Smooth muscle cell (in vitro differentiated cells): ENCODE results near the gene RERG. TPM values are rescaled to one million over a fixed set of nuclear protein-coding genes. Genes with fewer than 3 reads are reported as not detected.

Source experiments
- DNase-seq: peaks from one replicate; lab custom pipeline; 2025; ENCODE audit not compliant: unreplicated experiment; lab: John Stamatoyannopoulos, UW
- H2AFZ ChIP-seq: fragments of 200-600 bp; sonication (generic); 2 replicates; pipeline ENCODE4 v1.6.0; 2016; ENCODE audit warnings: antibody characterized with exemption, low read depth, mild to moderate bottlenecking
- H3F3A ChIP-seq: fragments of 200-600 bp; sonication (generic); 2 replicates; pipeline ENCODE4 v1.6.0; 2017; ENCODE audit warnings: antibody characterized with exemption, low read depth
- H3K27ac ChIP-seq: fragments of 200-600 bp; sonication (generic); 2 replicates; pipeline ENCODE4 v1.5.1; 2016; ENCODE audit warnings: low read depth, mild to moderate bottlenecking
- H3K27me3 ChIP-seq: fragments of 200-600 bp; sonication (generic); 2 replicates; pipeline ENCODE4 v1.6.1; 2016; ENCODE audit warnings: low read depth, mild to moderate bottlenecking
- H3K36me3 ChIP-seq: fragments of 200-600 bp; sonication (generic); 2 replicates; pipeline ENCODE4 v1.5.1; 2016; ENCODE audit warnings: low read depth
- H3K4me1 ChIP-seq: fragments of 200-600 bp; sonication (generic); 2 replicates; pipeline ENCODE4 v1.5.1; 2016; ENCODE audit warnings: low read depth
- H3K4me2 ChIP-seq: fragments of 200-600 bp; sonication (generic); 2 replicates; pipeline ENCODE4 v1.6.0; 2016; ENCODE audit warnings: mild to moderate bottlenecking
- H3K4me3 ChIP-seq: fragments of 200-600 bp; sonication (generic); 2 replicates; pipeline ENCODE4 v1.5.1; 2016; ENCODE audit warnings: mild to moderate bottlenecking
- H3K79me2 ChIP-seq: fragments of 200-600 bp; sonication (generic); 2 replicates; pipeline ENCODE4 v1.6.0; 2016; ENCODE audit warnings: low read depth, mild to moderate bottlenecking
- H3K9ac ChIP-seq: fragments of 200-600 bp; sonication (generic); 2 replicates; pipeline ENCODE4 v1.6.0; 2016; ENCODE audit warnings: low read depth
- H3K9me3 ChIP-seq: fragments of 200-600 bp; sonication (generic); replicated peaks from 2 replicates; pipeline ENCODE4 v1.5.1; 2016; ENCODE audit warnings: low read depth
- H4K20me1 ChIP-seq: fragments of 200-600 bp; sonication (generic); 2 replicates; pipeline ENCODE4 v1.6.0; 2016; ENCODE audit warnings: low read depth
- CTCF ChIP-seq: fragments of 200-600 bp; sonication (generic); IDR thresholded peaks from 2 replicates; pipeline ENCODE4 v1.5.1; 2017; ENCODE audit warnings: borderline replicate concordance, mild to moderate bottlenecking, antibody characterized with exemption; ENCODE audit not compliant: insufficient read depth, poor library complexity, severe bottlenecking
- WGBS: methylation state at CpG from one replicate; pipeline ENCODE4 v1.1.7; 2016; ENCODE audit warnings: low lambda C conversion rate; 5-methylcytosine and 5-hydroxymethylcytosine counted together
- polyA plus RNA-seq: library from polyadenylated mRNA; unstranded; fragments of >200 nt; fragmentation: Nextera tagmentation; extraction: Ambion mirVana; gene quantifications from 2 replicates; pipeline ENCODE4 v1.2.1, GENCODE V29; 2016
- total RNA-seq: library from RNA; depleted of rRNA; stranded (reverse); fragments of >200 nt; gene quantifications from 2 replicates; pipeline ENCODE4 v1.2.3, GENCODE V29; 2014

The RERG gene
- total and polyA plus RNA-seq, 2 experiments from 2014 or later = 0.04 TPM; not detected in 1

- H3K9ac ChIP-seq = no peak overlapping the region
- H3K9me3 ChIP-seq = no peaks in the 10 kb centered on the region
- no peaks in the 10 kb centered on the region for H4K20me1 ChIP-seq
- no peaks in the 10 kb centered on the region for H3K79me2 ChIP-seq
- no peaks in the 10 kb centered on the region for H3K36me3 ChIP-seq
- H3K4me3 ChIP-seq = no peak overlapping the region
- TF ChIP-seq CTCF = no peak
- DNase-seq = no peak
- no peaks in the 10 kb centered on the region for H3K4me1 ChIP-seq
- H3F3A ChIP-seq = no peaks in the 10 kb centered on the region
- H2AFZ ChIP-seq = no peak overlapping the region
- no peak overlapping the region for H3K4me2 ChIP-seq
- 83% methylated on average over 3 of the region's 3 CpGs for WGBS
- no peaks in the 10 kb centered on the region for H3K27me3 ChIP-seq
- no peak overlapping the region for H3K27ac ChIP-seq
Observed at GRCh38 chr12:15196678-15197505, 24.3 kb downstream of the RERG start.

- H3F3A ChIP-seq = no peaks in the 10 kb centered on the region
- no peak for TF ChIP-seq CTCF
- H3K4me2 ChIP-seq = no peak overlapping the region
- no peaks in the 10 kb centered on the region for H3K79me2 ChIP-seq
- WGBS = 91% methylated on average over 3 of the region's 3 CpGs
- no peak overlapping the region for H3K27ac ChIP-seq
- no peak overlapping the region for H3K4me3 ChIP-seq
- H3K9me3 ChIP-seq = no peaks in the 10 kb centered on the region
- H3K4me1 ChIP-seq = no peaks in the 10 kb centered on the region
- no peaks in the 10 kb centered on the region for H3K27me3 ChIP-seq
- H4K20me1 ChIP-seq = no peaks in the 10 kb centered on the region
- H3K36me3 ChIP-seq = no peaks in the 10 kb centered on the region
- no peak overlapping the region for H3K9ac ChIP-seq
- no peak for DNase-seq
- no peak overlapping the region for H2AFZ ChIP-seq
Observed at GRCh38 chr12:15196221-15196620, 25.0 kb downstream of the RERG start.

DNA sequence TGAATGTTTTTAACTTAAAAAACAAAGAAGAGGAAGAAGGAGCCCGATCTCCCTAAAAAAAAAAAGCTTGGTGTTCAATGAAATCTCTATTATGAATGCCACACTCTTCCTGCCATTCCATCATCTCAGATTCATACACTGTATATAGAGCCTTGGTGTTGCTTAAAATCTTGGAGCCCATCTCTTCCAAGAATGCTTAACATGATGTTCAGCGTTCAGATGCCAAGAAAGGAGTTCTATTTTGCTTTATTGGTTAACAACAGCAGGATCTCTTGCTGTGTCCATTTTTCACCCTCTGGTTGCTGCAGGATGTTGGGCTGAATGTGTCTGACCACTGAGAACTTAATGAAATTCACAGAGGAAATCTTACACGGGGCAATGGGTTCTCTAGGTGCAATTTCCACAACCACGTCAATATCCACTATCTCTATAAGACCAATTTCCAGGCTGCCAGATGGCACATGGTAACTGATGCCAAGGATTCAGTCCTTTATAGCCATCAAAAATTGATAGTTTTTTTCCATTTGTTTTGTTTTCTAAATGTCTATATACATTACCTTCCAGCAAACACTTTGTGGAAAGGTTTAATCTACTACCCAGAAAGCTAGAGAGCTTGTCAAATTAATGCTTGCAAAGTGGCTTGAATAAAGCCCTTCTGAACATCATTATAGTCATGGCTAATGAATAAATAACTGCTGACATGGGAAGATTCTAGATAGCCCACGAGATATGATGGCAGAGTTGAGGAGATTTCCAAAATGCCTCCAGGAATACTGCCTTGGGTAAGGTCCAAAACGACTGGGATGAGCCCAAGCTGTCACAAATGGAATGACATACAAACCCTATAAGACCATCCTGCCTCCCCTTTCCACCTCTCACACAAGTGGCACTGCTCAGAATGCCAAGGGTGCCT, 26.5 kb downstream of the RERG start:
- no peak for DNase-seq
- H3K27ac ChIP-seq = no peak overlapping the region
- H3K79me2 ChIP-seq = no peaks in the 10 kb centered on the region
- no peak for TF ChIP-seq CTCF
- H3K36me3 ChIP-seq = no peaks in the 10 kb centered on the region
- H3K9ac ChIP-seq = no peak overlapping the region
- no peaks in the 10 kb centered on the region for H4K20me1 ChIP-seq
- H3K4me3 ChIP-seq = no peak overlapping the region
- no peak overlapping the region for H2AFZ ChIP-seq
- no peaks in the 10 kb centered on the region for H3K9me3 ChIP-seq
- H3K27me3 ChIP-seq = no peaks in the 10 kb centered on the region
- 75% methylated on average over 6 of the region's 6 CpGs for WGBS
- H3K4me1 ChIP-seq = no peaks in the 10 kb centered on the region
- no peaks in the 10 kb centered on the region for H3F3A ChIP-seq
- H3K4me2 ChIP-seq = no peak overlapping the region
